ENCODE data around the gene FOXP1.

GRCh38 chr3:71154846-71155245, 428.7 kb downstream of the FOXP1 start:
- TF ChIP-seq CTCF (IDR thresholded peaks at IDR 0.05; ENCODE audit: low read depth, low read length, poor library complexity, severe bottlenecking) (no peak), EZH2phosphoT487 (IDR thresholded peaks at IDR 0.05; ENCODE audit: borderline replicate concordance, low read length) (no peak)
